GM21619 (cell line): Measurements from ENCODE around the gene IFI6.
"Not testable (repeated sequence)": the region's sequence is repeated elsewhere in the genome, so short reads cannot be mapped to it uniquely, and the experiment has no call there.

Experiments used
- ATAC-seq: cut with Tn5 transposase; IDR thresholded peaks from one replicate; pipeline ENCODE4 v1.9.1; 2021; ENCODE audit not compliant: unreplicated experiment

The IFI6 gene

DNA sequence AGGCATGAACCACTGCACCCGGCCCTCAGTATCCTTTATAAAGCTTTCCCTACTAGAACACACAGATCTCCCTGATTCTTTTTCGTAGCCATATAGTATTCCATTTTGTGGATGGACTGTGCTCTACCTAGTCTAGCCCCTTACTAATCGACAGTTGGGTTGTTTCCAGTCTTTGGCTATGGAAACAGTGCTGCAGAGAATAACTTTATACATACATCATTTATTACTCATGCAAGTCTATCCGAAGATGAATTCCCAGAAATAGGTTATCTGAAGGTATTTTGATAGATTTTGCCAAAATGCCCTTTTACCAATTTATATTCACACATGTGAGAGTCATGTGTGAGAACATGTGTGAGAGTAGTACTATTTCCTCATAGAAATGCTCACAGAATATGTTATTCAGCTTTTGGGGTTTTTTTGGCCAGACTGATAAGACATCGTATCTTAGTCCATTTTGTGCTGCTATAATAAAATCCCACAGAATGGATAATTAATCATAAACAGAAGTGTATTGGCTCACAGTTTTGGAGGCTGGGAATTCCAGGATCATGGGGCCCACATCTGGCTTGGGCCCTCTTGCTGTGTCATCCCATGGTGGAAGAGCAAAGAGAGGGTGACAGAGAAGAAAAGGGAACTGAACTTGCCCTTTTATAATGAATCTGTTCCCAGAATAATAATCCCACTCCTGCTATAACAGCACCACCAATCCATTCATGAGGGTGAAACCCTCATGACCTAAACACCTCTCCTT lies 19.7 kb downstream of the IFI6 start:
- ATAC-seq = no peak

DNA sequence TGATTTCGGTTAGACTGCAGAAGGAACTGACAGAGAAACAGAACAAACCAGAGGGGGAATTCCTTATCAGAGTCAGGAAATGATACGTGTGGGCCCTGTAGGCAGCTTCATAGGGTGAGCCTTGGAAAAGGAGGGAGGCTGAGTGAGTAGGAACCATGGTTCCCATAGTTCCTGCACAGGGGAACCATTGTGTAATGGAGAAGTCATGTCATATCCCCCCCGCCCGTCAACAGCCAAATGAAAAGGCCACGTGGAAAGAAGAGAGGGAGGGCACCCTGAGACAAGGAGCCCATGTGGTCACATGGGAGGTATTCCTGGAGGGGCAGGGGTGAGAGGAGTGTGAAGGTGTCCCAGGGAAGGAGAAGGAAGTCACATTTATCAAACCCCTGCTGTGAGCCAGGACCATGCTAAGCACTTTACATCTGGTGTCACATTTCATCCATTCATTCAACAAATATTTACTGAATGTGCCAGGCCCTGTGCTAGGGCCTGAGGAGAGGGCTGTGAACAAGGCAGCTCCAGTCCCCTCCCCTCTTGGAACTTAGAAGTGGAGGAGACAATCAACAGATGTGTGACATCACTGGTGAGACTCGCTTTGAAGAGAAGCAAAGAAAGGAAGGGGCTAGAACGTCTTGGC lies 21.3 kb downstream of the IFI6 start:
- ATAC-seq = no peak

DNA sequence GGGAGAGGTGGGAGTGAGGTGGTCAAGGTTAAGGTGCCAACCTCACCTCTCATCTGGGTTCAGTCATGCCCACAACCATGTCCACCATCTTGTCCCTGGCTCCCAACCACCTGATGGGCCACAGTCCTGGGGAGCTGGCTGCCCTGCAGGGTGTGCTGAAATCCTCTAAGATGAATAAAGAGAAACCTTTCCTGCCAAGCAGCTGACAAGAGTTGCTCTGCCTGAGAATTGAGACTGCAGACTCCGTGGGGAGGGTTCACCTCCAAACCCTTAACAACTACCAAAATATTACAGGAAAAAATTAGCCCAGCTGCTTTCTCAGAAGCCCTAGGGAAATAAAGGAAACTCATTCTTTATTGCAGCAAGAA lies 21.8 kb downstream of the IFI6 start:
- no peak for ATAC-seq

DNA sequence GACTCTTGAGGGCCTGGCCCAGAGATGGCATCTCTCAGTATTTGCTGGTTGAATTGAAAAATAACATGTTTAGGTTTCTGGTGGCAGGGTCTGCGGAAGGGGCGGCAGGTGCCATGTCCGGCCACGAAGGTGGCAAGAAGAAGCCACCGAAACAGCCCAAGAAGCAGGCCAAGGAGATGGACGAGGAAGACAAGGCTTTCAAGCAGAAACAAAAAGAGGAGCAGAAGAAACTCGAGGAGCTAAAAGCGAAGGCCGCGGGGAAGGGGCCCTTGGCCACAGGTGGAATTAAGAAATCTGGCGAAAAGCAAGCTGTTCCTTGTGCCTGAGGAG lies 22.7 kb downstream of the IFI6 start:
- no peak for ATAC-seq

DNA sequence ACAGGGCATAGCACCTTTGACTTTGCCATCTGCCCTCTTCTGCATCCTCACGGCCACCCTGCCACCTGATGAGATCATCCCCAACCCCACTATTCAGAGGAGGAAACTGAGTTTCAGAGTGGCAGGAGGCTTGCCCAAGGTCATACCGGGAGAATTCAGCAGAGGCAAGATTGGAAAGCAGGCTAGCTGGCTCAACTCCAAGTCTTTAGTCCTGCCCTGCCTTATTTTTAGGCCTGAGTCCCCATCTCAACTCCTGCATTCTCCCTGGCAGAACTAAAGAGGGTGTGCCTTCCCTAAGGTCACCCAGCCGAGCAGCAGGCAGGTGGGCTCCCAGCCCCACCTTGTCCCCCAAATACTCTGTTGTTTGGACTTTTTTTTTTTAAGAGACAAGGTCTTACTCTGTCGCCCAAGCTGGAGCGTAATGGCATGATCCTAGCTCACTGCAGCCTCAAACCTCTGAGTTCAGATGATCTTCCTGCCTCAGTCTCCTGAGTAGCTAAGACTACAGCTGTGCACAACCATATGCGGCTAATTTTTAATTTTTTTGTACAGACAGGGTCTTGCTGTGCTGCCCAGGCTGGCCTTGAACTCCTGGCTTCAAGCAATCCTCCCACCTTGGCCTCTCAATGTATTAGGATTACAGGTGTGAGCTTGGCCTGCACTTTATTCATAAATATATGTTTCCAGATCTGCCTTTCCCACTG lies 23.2 kb downstream of the IFI6 start:
- no peak for ATAC-seq

DNA sequence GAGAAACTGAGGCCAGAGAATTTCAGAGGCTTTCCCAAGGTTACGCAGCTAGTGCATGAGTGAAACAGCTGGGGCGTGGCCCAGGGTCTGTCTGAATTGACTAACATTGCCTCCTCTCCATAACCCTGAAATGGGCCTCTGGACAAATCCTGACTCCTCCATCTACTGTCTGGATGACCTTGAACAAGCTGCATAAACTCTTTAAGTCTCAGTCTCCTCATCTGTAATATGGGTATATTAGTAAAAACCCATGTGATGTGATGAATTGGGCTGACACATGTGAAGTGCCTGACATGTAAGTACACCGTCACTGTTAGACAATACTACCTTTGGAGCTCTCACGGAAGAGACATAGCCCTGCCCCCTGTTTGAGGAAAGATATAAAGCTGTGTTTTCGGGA lies 24.7 kb downstream of the IFI6 start:
- no peak for ATAC-seq

DNA sequence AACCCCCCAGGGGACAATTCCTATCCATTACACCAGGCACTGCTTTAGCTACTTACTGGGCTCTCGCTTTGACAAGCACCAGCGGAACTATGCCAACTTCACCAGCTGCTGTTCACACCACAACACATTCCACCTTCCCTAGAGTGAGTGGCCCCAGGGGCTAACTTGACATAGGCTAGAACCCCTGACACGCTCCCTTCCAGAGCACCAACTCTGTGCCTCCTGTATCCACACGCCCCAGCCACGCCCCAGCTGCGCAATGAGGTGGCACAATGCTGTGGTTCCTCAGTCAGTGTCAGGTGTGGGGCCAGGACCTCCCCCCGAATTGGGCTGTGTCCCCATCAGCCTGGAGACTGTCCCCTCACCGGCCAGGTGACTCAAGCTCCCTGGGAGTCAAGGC lies 25.3 kb downstream of the IFI6 start:
- no peak for ATAC-seq

DNA sequence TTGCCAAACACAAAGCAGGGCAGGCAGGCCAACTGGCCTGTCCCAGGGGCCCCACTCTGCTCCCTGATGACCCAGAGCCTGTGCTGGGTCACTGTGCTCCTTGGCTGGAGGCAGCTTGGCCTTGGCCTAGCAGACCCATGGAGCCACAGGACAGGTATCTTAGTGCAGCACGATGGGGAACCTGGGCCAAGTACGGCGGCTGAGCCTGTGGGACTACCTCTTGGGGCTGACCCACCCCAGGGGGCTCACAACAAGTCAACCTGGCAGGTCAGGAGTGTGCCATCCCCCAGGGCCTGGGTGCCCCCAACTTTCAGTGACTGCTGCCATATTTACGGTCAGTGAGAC lies 26.9 kb downstream of the IFI6 start:
- ATAC-seq = no peak

DNA sequence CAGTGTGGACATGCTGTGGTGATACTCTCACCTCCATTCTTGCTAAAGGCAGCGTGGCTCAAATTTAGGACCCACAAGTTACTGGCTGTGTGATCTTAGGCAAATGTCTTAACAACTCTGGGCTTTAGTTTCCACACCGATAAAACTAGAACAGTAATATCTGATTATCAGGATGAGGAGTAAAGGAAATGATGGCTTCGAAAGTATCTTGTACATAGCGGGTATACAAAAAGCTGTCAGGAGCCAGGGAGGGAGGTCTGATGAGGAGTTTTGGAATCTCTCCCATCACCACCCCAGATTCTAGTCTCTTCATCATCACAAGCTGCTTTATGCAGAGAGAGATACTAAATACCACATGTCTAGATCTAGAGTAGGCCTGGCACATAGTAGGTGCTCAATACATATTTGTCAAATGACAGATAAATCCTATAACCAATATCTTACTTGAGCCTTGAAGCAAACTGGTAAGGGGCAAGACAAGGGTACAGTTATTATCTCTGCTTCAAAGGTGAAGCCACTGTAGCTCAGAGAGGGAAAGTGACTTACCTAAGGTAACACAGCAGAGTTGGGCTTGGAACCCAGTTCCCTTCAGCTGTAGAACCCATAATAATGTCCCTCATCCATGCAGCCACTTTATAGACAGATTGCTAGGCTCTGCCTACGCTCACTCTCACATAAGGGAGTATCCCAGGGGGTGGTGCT lies 27.5 kb downstream of the IFI6 start:
- ATAC-seq = no peak

DNA sequence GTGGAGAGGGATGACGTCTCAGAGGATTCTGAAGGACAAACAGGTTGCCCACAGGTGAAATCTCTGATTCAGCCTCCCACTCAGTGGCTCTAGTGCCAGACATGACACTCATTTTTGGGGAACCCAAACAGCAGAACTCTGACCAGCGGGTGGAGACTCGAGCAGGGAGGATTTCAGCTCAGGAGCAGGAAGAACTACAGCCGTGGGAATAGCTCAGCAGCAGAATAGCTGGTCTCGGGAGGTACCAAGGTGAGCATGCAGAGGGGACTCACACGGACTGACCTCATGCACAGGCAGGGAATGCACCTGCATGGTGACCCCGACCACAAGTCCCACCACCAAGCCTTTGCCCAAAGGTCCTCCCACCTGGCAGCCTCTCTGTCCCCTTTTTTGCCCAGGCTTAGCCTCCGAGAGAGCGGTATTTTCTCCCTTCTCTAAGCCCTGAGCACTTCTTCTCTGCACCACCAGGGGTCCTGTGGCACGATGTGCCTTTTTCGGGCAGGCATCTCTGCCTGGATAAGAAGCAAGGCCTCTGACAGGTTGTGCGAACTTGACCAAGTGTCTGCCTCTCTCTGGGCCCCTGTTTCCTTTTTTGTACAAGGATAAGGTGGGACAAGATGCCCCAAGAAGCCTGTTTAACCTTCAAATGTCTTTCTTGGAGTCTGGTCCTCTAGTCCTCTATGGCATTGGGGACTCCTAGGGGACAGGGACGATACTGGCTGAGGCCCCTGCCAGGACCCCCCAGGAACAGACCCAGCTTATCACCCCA lies 28.2 kb downstream of the IFI6 start:
- no peak for ATAC-seq

DNA sequence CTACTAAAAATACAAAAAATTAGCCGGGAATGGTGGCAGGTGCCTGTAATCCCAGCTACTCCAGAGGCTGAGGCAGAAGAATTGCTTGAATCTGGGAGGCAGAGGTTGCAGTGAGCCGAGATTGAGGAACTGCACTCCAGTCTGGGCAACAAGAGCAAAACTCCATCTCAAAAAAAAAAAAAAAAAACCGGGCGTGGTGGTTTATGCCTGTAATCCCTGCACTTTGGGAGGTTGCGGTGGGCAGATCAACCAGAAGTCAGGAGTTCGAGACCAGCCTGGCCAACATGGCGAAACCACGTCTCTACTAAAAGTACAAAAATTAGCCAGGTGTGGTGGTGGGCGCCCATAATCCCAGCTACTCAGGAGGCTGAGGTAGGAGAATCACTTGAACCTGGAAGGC lies 31.5 kb downstream of the IFI6 start:
- not testable (repeated sequence) for ATAC-seq

DNA sequence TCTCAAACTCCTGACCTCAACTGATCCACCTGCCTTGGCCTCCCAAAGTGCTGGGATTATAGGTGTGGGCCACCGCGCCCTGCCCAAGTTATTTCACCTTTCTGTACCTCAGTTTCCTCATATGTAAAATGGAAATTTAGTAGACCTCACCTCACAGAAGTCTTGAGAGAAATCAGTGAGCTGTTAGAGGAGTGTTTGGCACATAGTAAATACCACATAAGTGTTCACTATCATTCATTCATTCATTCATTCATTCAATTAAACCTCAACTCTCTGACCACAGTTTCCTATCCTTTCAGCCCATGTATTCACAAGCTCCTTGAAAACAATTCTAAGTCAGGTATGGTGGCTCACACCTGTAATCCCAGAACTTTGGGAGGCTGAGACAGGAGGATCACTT lies 33.2 kb downstream of the IFI6 start:
- ATAC-seq = no peak

DNA sequence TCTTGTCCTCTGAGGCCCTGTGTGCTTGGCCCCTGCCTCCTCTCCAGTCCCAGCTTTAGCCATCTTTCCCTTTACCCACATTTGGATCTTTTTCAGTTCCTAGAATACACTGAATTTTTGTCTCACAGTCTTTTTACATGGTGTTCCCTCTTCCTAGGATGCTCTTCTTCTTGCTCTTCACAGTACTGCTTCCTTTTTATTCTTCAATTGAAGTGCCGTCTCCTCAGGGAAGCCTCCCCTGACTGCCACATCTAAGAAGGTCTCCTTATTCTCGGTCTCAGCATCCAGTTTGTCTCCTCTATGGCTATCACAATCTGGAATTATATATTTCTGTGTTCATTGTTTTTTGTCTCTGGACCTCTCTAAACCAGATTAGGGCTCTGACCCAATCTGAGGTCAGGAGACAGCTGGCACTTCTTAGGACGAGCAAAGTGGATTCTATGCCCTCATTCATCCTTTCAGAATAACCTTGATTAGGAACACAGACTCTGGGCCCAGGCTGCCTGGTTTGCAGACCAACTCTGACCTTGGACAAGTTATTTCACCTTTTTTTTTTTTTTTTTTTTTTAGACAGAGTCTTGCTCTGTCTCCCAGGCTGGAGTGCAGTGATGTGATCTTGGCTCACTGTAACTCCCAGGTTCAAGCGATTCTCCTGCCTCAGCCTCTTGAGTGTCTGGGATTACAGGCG lies 33.8 kb downstream of the IFI6 start:
- no peak for ATAC-seq

DNA sequence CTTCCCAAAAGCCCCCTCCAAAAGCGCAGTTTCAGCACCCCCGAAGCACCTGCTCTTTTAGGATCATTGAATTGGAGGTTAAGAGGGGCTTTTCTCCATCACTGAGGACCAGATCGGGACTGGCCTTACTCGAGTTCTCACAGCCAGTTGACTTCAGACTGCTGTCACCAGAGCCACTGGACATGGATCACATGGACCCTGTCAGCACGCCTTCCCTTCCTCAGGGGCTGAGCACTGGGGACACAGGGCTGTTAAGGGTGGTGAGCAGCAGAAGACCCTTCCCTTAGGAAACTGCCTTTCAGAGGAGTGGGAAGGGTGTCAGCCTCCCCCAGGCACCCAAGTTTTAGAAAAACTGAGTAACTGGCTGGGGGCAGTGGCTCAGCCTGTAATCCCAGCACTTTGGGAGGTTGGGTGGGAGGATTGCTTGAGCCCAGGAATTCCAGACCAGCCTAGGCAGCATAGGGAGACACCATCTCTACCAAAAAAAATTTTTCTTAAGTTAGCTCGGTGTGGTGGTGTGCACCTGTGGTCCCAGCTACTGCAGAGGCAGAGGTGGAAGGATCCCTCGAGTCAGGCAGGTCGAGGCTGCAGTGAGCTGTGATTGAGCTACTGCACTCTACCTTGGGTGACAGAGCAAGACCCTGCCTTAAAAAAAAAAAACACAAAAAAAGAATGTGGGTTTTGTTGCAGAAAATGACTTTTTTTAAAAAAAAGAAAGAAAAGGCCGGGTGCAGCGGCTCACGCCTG lies 36.4 kb downstream of the IFI6 start:
- ATAC-seq = no peak

DNA sequence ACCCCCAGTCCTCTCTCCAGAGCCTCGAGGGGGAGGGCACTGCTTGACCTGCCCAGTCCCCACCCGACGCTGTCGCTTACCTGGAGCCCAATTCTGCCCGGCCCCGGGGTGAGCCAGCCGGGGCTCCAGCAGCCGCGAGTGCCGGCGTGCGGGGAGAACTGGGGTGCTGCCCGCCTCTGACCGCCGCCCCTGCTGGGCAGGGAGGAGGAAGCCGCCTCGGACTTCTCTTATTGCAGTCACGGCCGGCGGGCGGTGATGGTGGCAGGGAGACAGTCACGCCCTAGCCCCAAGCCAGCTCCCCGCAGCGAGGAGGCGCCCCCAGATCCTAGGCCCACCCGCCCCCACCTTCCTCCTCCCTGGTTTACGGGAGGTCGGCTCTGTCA lies 37.0 kb downstream of the IFI6 start, which contains the start of gene FGR:
Gene FGR, minus strand, starts transcription at position 201 of the 383 bp plus-strand sequence. CDS start 11,269 bp downstream, outside the sequence.
- ATAC-seq = no peak

DNA sequence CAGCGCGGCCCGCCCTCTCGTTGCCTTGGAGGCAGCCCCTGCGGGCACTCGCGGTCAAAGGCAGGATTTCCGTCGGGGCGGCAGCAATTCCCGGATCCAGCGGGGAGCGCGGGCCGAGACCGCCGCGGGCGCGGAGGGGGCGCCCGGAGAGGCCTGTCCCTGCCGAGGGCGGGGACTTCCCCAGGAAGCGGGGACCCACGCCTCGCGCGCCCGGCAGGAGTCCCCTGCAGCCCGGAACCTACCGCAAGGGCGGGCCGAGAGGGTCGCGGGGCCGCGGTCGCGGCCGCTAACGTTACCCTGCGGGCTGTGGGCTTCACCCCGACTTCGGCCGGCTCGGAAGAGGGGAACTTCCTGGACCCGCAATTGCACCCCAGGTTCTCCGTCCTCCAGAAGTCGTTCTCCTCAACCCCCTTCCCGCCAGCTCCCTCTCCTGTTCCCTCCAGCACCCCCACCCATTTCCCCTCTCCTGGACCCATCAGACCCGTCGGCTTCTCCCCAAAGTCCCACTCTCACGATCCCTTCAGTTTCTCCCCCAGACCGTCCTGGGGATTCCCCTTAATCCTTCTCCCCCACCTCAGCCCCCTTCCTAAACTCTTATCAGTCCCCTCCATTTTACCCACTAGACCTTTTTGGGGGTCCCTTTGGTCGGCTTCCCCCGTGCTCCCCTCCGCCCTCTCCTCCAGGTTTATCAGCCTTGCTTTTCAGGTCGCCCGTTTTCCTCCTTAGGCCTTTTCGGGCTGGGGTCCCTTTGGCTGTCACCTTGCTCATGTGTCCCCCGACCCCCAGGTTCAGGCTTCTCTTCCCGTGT lies 37.6 kb downstream of the IFI6 start:
- no peak for ATAC-seq

DNA sequence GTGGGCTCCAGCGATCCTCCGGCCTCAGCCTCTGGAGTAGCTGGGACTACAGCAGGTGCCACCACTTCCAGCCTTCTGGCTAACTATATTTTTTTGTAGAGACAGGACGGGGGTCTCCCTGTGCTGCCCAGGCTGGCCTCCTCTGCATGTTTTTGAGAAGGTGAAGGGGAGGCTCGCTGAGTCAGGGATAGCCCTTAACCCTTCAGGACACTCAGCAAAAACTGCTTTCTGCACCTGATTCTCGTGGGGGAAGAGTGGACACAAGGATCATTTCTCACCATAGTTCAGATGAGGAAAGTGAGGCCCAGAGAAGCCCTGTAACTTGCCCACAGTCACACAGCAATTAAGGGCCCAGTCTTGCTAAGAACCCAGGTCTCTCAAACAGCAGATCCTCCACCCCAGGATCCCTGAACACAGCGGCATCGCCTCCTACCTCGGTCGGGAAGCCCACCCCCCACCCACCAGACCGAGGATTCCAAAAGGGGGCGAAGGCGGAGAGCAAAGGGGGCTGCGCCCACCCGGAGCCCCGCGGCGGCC lies 38.3 kb downstream of the IFI6 start:
- ATAC-seq = no peak

DNA sequence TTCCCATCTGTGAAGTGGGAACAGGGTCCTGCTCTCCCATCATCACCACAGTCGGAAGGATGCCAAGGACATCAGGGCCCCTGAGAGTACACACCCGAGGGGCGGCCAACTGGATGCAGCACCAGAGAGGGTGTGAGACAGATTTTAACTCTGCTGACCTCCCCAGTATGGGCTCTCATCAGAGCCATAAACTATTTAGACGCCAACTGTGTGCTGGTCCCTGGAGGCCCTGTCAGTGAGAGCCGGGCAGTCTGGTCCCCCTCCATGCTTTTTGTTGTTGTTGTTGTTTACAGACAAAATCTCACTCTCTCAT lies 38.7 kb downstream of the IFI6 start:
- no peak for ATAC-seq
